Osteoblast (primary cell): Measurements from ENCODE around the gene MKNK1. TPM values are rescaled to one million over a fixed set of nuclear protein-coding genes. Genes with fewer than 3 reads are reported as not detected.

Experiments used
- DNase-seq: peaks from one replicate; pipeline ENCODE4 v3.0.0; 2011; ENCODE audit warnings: low spot score, mixed read lengths; ENCODE audit not compliant: insufficient read length; ENCODE audit errors: missing footprints
- H2AFZ ChIP-seq: 2 replicates; pipeline ENCODE4 v1.6.0; 2011; ENCODE audit warnings: mild to moderate bottlenecking, low read length
- H3K27ac ChIP-seq: 2 replicates; pipeline ENCODE4 v1.5.1; 2011; ENCODE audit warnings: mild to moderate bottlenecking, low read depth, low read length, moderate library complexity
- H3K27me3 ChIP-seq: 2 replicates; pipeline ENCODE4 v1.6.0; 2012; ENCODE audit warnings: mild to moderate bottlenecking, control low read depth, inconsistent platforms, low read length, moderate library complexity; ENCODE audit not compliant: insufficient read depth
- H3K36me3 ChIP-seq: 2 replicates; pipeline ENCODE4 v1.5.1; 2011; ENCODE audit warnings: mild to moderate bottlenecking, low read length, control low read depth, moderate library complexity; ENCODE audit not compliant: insufficient read depth
- H3K4me1 ChIP-seq: 2 replicates; pipeline ENCODE4 v1.5.1; 2011; ENCODE audit warnings: mild to moderate bottlenecking, low read length, control low read depth, moderate library complexity; ENCODE audit not compliant: insufficient read depth
- H3K4me2 ChIP-seq: 2 replicates; pipeline ENCODE4 v1.6.0; 2011; ENCODE audit warnings: mild to moderate bottlenecking, low read length; ENCODE audit not compliant: insufficient read depth
- H3K4me3 ChIP-seq: fragments of 200-600 bp; sonication (generic); 3 replicates; pipeline ENCODE4 v1.5.1; 2012; ENCODE audit warnings: mild to moderate bottlenecking, low read length, inconsistent platforms; ENCODE audit not compliant: insufficient read depth
- H3K79me2 ChIP-seq: 2 replicates; pipeline ENCODE4 v1.6.0; 2012; ENCODE audit warnings: mild to moderate bottlenecking, low read length, control low read depth, inconsistent platforms; ENCODE audit not compliant: insufficient read depth
- H3K9me3 ChIP-seq: 2 replicates; pipeline ENCODE4 v1.5.1; 2011; ENCODE audit warnings: low read depth, low read length, control low read depth
- H4K20me1 ChIP-seq: 2 replicates; pipeline ENCODE4 v1.6.0; 2012; ENCODE audit warnings: mild to moderate bottlenecking, low read length, control low read depth; ENCODE audit not compliant: insufficient read depth
- CTCF ChIP-seq: IDR thresholded peaks from 2 replicates; pipeline ENCODE4 v1.5.1; 2011; ENCODE audit warnings: mild to moderate bottlenecking, low read depth, low read length, moderate library complexity; ENCODE audit errors: extremely low read depth
- total RNA-seq: library from RNA; depleted of rRNA; stranded (reverse); fragments of >200 nt; gene quantifications from 2 replicates; pipeline ENCODE4 v1.2.3, GENCODE V29; 2012

MKNK1 gene
- total RNA-seq, 1 donor, result 31.8 TPM

- H3K4me2 ChIP-seq, result no peak overlapping the region
- H3K27me3 ChIP-seq, result no peaks in the 10 kb centered on the region
- peaks cover 28% of the 10 kb centered on the region for H3K36me3 ChIP-seq
- no peak overlapping the region for H3K4me3 ChIP-seq
- TF ChIP-seq CTCF, result no peak
- peaks cover 16% of the 10 kb centered on the region for H3K79me2 ChIP-seq
- H2AFZ ChIP-seq, result no peak overlapping the region
- H3K9me3 ChIP-seq, result no peaks in the 10 kb centered on the region
- H3K4me1 ChIP-seq, result peaks cover 3% of the 10 kb centered on the region
- DNase-seq, result no peak
- H3K27ac ChIP-seq, result no peak overlapping the region
- H4K20me1 ChIP-seq, result peaks cover 2% of the 10 kb centered on the region
Observed at GRCh38 chr1:46595127-46595526, 8.9 kb downstream of the MKNK1 start.

- no peak overlapping the region for H2AFZ ChIP-seq
- H3K4me2 ChIP-seq, result no peak overlapping the region
- H3K36me3 ChIP-seq, result peaks cover 38% of the 10 kb centered on the region
- H3K79me2 ChIP-seq, result peaks cover 12% of the 10 kb centered on the region
- no peak overlapping the region for H3K4me3 ChIP-seq
- peaks cover 2% of the 10 kb centered on the region for H3K9me3 ChIP-seq
- no peak for TF ChIP-seq CTCF
- H4K20me1 ChIP-seq, result no peaks in the 10 kb centered on the region
- H3K27me3 ChIP-seq, result no peaks in the 10 kb centered on the region
- peaks cover 3% of the 10 kb centered on the region for H3K4me1 ChIP-seq
- DNase-seq, result no peak
- H3K27ac ChIP-seq, result no peak overlapping the region
Observed at GRCh38 chr1:46594063-46594462, 10.0 kb downstream of the MKNK1 start.

- Histone ChIP-seq H3K4me3 (no peak overlapping the region), H3K79me2 (peaks cover 6% of the 10 kb centered on the region), H3K4me2 (no peak overlapping the region), H2AFZ (no peak overlapping the region), H3K36me3 (peaks cover 38% of the 10 kb centered on the region), H4K20me1 (no peaks in the 10 kb centered on the region), H3K27me3 (no peaks in the 10 kb centered on the region), H3K4me1 (peaks cover 3% of the 10 kb centered on the region), H3K9me3 (peaks cover 2% of the 10 kb centered on the region), H3K27ac (no peak overlapping the region)
- TF ChIP-seq CTCF, result no peak
- DNase-seq, result no peak
Observed at GRCh38 chr1:46592823-46593222, 11.2 kb downstream of the MKNK1 start.

GRCh38 chr1:46589529-46589928, 14.5 kb downstream of the MKNK1 start:
- H3K27me3 ChIP-seq, result no peaks in the 10 kb centered on the region
- H3K4me1 ChIP-seq, result no peaks in the 10 kb centered on the region
- H3K4me3 ChIP-seq, result no peak overlapping the region
- H3K9me3 ChIP-seq, result peaks cover 2% of the 10 kb centered on the region
- no peak overlapping the region for H3K27ac ChIP-seq
- no peak for TF ChIP-seq CTCF
- peaks cover 44% of the 10 kb centered on the region for H3K36me3 ChIP-seq
- no peak overlapping the region for H2AFZ ChIP-seq
- H3K79me2 ChIP-seq, result no peaks in the 10 kb centered on the region
- H3K4me2 ChIP-seq, result no peak overlapping the region
- no peak for DNase-seq
- H4K20me1 ChIP-seq, result no peaks in the 10 kb centered on the region
